ENCODE measurements around the gene LCN12. TPM values are rescaled to one million over a fixed set of nuclear protein-coding genes. Genes with fewer than 3 reads are reported as not detected.

LCN12 gene
- total RNA-seq, 1 experiment from 2014 or later = 2.1 TPM

- peaks cover 3% of the 10 kb centered on the region for H3K23me2 ChIP-seq (ENCODE audit: insufficient read length, low read depth, low read length, poor library complexity, severe bottlenecking)
- H2BK120ac ChIP-seq (ENCODE audit: low read depth, low read length, poor library complexity, severe bottlenecking) = no peak overlapping the region
- peaks cover 3% of the 10 kb centered on the region; the same call in 1 of the 2 replicates for H3K27me3 Mint-ChIP-seq (ENCODE audit: low read depth)
- no peaks in the 10 kb centered on the region for H3K79me2 ChIP-seq (ENCODE audit: insufficient read depth, low read length)
- no peak overlapping the region for H4K8ac ChIP-seq (replicated peaks; ENCODE audit: insufficient read length, low read depth, low read length)
- H3K27ac ChIP-seq (ENCODE audit: insufficient read length, low read depth, low read length) = no peak overlapping the region
- H3K79me1 ChIP-seq (ENCODE audit: insufficient read depth, low read depth, low read length, poor library complexity, severe bottlenecking) = no peaks in the 10 kb centered on the region
- peaks cover 6 to 64% (median 41%) of the 10 kb centered on the region in 3 experiments; a peak in 5 of 7 replicates for H3K36me3 Mint-ChIP-seq (ENCODE audit: insufficient read depth in 1 of 3, low read depth in 3 of 3)
- no peak overlapping the region for H2BK15ac ChIP-seq (ENCODE audit: low read depth, low read length)
- H3K4me2 ChIP-seq (ENCODE audit: insufficient read depth, insufficient read length, low read length) = no peak overlapping the region
- no peak for DNase-seq
- no peak overlapping the region for H2BK5ac ChIP-seq (ENCODE audit: insufficient read length, low read length)
- H3K27me3 ChIP-seq (ENCODE audit: insufficient read depth, low read length) = no peaks in the 10 kb centered on the region
- TF ChIP-seq, protein P1, sequence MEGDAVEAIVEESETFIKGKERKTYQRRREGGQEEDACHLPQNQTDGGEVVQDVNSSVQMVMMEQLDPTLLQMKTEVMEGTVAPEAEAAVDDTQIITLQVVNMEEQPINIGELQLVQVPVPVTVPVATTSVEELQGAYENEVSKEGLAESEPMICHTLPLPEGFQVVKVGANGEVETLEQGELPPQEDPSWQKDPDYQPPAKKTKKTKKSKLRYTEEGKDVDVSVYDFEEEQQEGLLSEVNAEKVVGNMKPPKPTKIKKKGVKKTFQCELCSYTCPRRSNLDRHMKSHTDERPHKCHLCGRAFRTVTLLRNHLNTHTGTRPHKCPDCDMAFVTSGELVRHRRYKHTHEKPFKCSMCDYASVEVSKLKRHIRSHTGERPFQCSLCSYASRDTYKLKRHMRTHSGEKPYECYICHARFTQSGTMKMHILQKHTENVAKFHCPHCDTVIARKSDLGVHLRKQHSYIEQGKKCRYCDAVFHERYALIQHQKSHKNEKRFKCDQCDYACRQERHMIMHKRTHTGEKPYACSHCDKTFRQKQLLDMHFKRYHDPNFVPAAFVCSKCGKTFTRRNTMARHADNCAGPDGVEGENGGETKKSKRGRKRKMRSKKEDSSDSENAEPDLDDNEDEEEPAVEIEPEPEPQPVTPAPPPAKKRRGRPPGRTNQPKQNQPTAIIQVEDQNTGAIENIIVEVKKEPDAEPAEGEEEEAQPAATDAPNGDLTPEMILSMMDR (conservative IDR thresholded peaks at IDR 0.05) = no peak
- no peak overlapping the region for H3K4ac ChIP-seq (ENCODE audit: low read depth, low read length)
- H2BK20ac ChIP-seq (ENCODE audit: low read depth, low read length, poor library complexity, severe bottlenecking) = no peak overlapping the region
- no peak overlapping the region for H2BK12ac ChIP-seq (ENCODE audit: insufficient read length, low read depth, low read length)
- H4K91ac ChIP-seq (ENCODE audit: insufficient read length, low read depth, low read length) = no peak overlapping the region
- no peak overlapping the region for H3K18ac ChIP-seq (ENCODE audit: insufficient read length, low read depth, low read length)
- H4K5ac ChIP-seq (ENCODE audit: insufficient read length, low read depth, low read length) = no peak overlapping the region
- no peaks in the 10 kb centered on the region for H3K9me3 Mint-ChIP-seq
- no peaks in the 10 kb centered on the region for H4K20me1 ChIP-seq (ENCODE audit: control insufficient read depth, insufficient read depth, insufficient read length)
- no peak overlapping the region for H3K23ac ChIP-seq (ENCODE audit: insufficient read length, low read depth, low read length)
- no peak overlapping the region for H3K9ac ChIP-seq (ENCODE audit: extremely low read depth, insufficient read length, low read length)
- peaks cover 5 to 7% of the 10 kb centered on the region in 2 experiments for H3K4me1 Mint-ChIP-seq
- H3K14ac ChIP-seq (ENCODE audit: insufficient read depth, low read length) = no peak overlapping the region
- no peak overlapping the region for H2AFZ ChIP-seq (ENCODE audit: low read length)
- no peak overlapping the region for H3K56ac ChIP-seq (ENCODE audit: insufficient read length, low read depth, low read length)
- H3K9me3 ChIP-seq (ENCODE audit: control insufficient read depth, low read depth, low read length) = no peaks in the 10 kb centered on the region
- H3K27ac Mint-ChIP-seq = peak overlapping the region in 2 of 3 experiments; percentile 34 to 49; a peak in 4 of 7 replicates
- H2AK5ac ChIP-seq (ENCODE audit: insufficient read length, low read length) = no peak overlapping the region
- WGBS (ENCODE audit: extremely low coverage, insufficient read length, low lambda C conversion rate) = no CpG with 5 or more reads among the region's 28 CpGs
- H3K4me3 Mint-ChIP-seq = no peak overlapping the region
- H3T11ph ChIP-seq (ENCODE audit: low read length) = no peak overlapping the region
- no peaks in the 10 kb centered on the region for H3K4me1 ChIP-seq (ENCODE audit: insufficient read depth, low read length)
Observed at GRCh38 chr9:136939431-136939995, 12.6 kb upstream of the LCN12 start.
